Stimulated activated CD4-positive, alpha-beta T cell treated with anti-CD3 and anti-CD28 coated beads, Interleukin-4, amount 100 ng/mL, for 1 hour (primary cell): ENCODE data around the gene C9.
"Not testable (repeated sequence)": the region's sequence is repeated elsewhere in the genome, so short reads cannot be mapped to it uniquely, and the experiment has no call there.

Experiments used
- DNase-seq: peaks from one replicate; pipeline ENCODE4 v3.0.0-alpha.2; 2020

Gene C9

GRCh38 chr5:39364367-39364766 is at the start of gene C9:
C9 (minus strand) TSS chr5:39364495; CDS start chr5:39364464, 31 bp downstream.
- no peak for DNase-seq

DNA sequence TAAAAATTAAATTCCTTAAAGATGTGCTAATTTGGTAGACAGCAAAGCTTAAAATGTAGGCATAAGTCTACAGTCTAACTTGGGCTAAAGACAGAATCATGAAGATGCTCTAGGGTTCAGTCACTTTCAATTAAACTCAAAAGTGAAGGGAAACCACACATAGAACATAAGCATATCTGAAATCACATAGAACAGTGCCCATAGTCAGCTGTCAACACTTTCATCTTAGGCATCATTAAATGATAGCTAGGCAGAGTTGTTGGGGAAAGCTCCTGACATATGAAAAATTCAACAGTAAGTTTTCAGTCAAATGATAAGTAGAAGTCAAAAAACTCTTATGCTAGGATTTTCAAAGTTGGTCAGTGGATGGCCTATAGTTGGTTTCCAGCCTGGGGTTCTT is 49.5 kb upstream of the C9 start:
- no peak for DNase-seq

DNA sequence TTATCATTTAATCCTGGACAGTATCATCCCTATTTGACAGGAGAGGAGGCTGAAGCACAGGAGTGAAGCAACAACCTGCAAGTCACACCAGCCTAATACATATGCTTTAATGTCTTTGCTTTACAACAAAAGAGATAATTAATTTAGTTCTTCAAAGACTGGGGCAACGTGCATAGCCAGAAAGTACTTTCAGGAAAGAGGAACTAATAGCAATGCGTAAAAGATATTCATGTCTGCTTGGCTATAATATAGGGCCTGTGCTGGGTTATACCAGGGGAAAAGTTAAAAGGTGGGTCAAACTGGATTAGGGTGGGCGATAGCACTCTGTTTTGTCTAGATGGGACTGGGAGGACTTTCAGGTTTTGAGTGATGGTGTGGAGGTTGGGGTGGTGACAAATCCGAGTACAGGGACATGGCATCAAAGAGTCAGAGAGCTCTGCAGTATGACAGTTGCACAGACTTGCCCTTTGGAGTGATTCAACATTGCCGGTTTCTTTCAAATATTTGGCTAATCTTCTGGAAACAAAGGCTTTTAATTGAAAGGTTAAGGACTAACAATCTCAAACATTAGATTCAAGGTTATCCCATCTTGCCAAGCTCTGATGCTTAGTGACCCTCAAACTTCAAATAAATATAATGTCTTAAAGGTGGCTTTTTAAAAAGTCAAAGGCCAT is 48.6 kb upstream of the C9 start:
- no peak for DNase-seq

- no peak for DNase-seq
These were observed 47.7 kb upstream of the C9 start for GRCh38 chr5:39411985-39412384.

- DNase-seq: no peak
These were observed 46.8 kb upstream of the C9 start for GRCh38 chr5:39411061-39411460.

DNA sequence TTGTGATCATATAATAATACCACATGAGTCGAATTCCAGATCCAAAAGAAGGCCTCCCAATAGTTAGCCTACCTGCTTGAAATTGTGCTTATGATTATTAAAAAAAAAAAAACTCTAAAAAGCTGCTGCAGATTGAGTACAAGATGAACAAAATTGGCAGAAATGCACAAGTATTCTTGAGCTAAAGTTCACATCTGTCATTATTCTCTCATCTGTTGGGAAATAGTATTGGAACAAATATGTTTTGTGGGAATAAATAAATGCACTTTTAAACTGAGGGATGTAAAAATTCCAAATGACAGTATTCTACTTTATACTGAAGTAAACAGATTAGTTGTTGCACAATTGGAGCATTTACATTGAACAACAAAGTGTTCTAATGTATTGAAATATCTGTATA is 44.7 kb upstream of the C9 start:
- DNase-seq: no peak

GRCh38 chr5:39405083-39405843 is 41.0 kb upstream of the C9 start:
- no peak for DNase-seq

GRCh38 chr5:39403761-39404160 is 39.5 kb upstream of the C9 start:
- not testable (repeated sequence) for DNase-seq

- DNase-seq: not testable (repeated sequence)
These were observed 37.8 kb upstream of the C9 start for GRCh38 chr5:39402140-39402539.

DNA sequence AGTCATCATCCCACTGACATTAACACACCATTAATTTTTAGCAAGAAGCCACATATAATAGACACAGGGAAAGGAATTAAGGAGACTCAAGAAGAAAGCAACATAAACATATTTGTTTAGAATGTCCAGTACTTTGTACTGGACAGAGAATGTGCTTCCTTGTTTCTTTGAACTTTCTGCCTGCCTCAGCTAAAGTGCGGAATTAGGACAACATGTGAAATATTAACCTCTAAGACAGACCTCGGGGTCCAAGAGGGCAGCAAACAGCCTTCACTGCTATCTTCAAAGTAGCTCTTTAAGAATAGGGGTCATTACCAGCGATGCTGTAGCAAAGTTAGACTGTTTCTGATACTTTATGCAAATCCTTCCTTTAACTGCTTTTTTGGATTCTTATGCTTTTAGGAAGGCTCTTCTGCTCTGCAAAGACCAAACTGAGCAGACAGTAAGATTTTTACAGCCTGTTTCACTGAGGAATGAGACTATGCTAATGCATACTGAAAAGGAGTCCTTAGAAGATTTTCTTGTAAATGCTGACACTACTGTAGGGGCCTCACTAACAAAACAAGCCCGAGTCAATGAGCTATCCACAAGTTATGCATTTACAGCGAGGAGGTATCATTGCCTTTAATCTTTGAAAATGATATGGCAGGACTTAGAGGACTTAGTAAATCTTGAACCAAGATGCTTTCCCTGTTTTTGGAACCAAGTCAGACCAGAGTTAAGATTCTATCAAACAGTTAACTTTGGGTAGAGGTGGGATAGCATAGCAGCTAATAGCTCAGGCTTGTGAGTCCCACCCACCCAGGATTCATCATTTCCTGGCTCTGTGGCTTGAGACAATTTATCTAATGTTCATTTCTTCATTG is 36.7 kb upstream of the C9 start:
- DNase-seq: no peak

- DNase-seq: no peak
These were observed 35.1 kb upstream of the C9 start for GRCh38 chr5:39399135-39400036.

DNA sequence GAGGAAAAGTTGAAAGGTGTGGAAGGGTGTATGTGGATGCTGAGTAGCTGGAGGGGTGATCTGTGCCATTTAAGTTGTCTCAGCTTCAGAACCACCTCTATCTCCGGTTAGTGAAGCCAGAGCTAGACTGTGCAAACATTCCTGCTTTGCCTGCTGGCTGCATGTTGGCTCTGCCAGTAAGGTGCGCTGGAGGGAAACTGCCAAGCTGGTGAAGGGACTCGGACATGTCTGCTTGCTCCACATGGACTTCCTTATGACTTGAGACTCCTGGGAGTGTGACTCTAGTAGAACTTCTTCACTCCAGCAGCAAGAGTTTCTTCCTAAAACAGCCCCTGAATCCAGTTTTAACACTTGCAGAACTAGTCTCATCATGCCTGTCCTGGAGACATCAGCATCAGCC is 32.5 kb upstream of the C9 start:
- DNase-seq: no peak

GRCh38 chr5:39395521-39395920 is 31.2 kb upstream of the C9 start:
- DNase-seq: no peak

DNA sequence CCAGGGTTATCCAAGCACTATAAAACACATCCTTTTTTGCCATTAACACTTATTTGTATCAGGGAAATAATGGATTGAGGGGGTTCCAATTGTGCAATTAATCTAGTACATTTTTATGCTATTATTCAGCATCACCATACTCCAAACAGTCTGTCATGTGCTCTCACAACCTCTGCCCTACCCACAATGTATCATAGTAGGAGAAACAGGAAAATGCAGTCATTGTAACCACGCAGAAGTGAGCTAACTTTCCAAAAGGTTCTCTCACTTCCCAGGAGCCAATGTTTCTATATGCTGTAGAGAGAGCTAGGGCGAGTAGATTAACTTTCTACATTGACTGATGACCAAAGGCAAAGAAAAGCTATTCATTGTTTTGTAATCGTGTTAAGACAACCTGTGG is 30.7 kb upstream of the C9 start:
- DNase-seq: no peak

- DNase-seq: no peak
These were observed 26.6 kb upstream of the C9 start for GRCh38 chr5:39390945-39391344.

- no peak for DNase-seq
These were observed 23.0 kb upstream of the C9 start for GRCh38 chr5:39387293-39387692.

- no peak for DNase-seq
These were observed 20.0 kb upstream of the C9 start for GRCh38 chr5:39384271-39384670.

GRCh38 chr5:39381376-39381775 is 17.1 kb upstream of the C9 start:
- DNase-seq: no peak

DNA sequence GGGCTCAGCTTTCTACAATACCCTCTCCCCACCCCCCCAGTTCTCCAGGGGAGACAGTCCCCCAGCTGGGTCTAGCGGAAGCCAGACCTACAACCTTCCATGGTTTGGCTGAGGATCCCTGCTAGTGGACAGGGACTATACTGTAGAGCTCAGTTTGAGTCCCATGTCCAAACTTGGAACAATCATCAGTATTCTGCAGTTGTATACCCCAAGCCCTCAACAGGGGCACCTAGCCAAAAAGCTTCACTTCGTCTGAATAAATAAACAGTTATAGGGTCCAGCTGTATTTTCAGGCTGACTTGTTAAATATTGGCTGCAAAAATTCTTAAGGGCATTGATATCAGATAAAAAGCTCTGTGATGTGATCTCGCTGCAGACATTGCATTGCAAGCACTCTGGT is 15.4 kb upstream of the C9 start:
- no peak for DNase-seq

DNA sequence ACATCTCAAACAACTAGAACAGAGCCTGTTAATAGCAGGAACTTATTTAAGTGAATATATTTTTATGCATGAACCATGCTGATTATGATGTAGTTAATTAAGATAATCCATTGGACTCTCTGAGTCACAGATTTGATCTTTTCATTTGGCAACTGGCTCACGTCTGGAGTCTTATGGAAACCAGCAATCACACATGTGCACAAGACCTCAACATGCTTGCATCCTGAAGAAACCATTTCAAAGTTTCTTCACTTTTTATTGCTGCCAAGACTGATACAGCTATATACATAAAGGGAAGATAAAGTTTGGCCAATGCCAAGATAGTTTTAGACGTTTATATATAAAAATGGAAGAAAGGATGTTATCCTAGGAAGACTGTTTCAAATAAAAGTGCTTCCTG is 13.3 kb upstream of the C9 start:
- DNase-seq: no peak

- DNase-seq: no peak
These were observed 12.0 kb upstream of the C9 start for GRCh38 chr5:39376293-39376714.

- no peak for DNase-seq
These were observed 9.5 kb upstream of the C9 start for GRCh38 chr5:39373791-39374190.

DNA sequence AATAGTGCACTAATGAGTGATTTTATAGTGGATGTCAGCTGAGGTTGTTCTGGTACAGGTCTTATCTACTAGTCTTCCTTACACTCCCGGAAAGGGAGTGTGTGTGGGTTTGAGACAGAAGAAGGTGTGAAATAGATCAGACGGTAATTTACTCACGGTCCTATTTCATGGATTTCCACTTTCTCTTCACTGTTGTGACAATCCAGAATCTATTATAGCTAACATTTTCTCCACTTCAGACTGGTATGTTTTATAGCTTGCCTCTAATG is 7.0 kb upstream of the C9 start:
- DNase-seq: no peak
